ENCODE results near the gene UHMK1.
"Not testable (repeated sequence)": the region's sequence is repeated elsewhere in the genome, so short reads cannot be mapped to it uniquely, and the experiment has no call there.

The UHMK1 gene

DNA sequence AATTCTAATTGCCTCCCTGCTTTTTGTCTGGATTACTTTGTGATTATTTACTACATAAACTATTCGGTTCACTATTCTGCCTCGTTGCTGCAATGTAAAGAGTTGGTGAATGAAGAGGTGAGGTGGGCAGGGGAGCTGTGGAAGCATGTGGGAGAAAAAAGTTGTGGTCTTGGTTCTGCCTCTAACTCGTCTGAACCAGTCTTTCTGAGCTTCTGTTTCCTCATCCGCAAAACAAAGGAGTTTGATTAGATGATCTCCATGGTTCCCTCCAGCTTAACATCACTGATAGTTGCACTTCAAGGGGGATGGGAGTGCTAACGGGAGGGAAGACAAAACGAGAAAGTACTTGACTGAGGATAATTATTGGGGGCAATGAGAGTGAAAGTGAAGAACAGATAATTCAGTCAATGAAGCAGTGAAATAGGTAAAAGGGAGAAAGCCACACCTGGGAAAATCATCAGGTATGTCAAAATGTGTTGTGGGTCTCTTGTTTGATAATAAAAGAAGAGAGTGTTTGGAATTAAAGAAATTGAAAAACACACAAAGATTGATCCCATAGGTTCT lies 26.2 kb upstream of the UHMK1 start:
- no peak for DNase-seq (ENCODE audit: low read depth)

DNA sequence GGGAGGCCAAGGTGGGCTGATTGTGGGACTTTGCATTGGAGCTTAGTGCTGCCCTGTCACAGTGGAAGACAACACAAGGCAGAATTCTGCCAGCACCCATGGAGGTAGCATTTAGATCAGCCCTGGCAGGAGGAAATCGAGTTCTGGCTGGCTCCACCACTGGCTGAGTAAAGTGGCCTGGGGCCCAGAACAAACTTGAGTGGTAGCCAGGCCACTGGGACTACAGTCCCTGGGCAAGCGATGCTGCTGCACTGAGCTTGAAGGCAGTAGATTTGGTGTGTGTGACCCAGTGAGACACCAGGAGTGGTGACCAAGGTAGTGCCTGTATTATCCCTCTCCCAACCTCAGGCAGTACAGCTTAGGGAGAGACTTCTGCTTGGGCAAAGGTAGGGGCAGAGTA lies 22.5 kb upstream of the UHMK1 start:
- DNase-seq (ENCODE audit: low read depth): no peak
- TF ChIP-seq, protein P1, sequence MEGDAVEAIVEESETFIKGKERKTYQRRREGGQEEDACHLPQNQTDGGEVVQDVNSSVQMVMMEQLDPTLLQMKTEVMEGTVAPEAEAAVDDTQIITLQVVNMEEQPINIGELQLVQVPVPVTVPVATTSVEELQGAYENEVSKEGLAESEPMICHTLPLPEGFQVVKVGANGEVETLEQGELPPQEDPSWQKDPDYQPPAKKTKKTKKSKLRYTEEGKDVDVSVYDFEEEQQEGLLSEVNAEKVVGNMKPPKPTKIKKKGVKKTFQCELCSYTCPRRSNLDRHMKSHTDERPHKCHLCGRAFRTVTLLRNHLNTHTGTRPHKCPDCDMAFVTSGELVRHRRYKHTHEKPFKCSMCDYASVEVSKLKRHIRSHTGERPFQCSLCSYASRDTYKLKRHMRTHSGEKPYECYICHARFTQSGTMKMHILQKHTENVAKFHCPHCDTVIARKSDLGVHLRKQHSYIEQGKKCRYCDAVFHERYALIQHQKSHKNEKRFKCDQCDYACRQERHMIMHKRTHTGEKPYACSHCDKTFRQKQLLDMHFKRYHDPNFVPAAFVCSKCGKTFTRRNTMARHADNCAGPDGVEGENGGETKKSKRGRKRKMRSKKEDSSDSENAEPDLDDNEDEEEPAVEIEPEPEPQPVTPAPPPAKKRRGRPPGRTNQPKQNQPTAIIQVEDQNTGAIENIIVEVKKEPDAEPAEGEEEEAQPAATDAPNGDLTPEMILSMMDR (conservative IDR thresholded peaks at IDR 0.05; ENCODE audit: low read length): no peak
- H3K4me3 ChIP-seq (ENCODE audit: low read length): no peak overlapping the region

More for the DNA sequence above, 26.2 kb upstream of the UHMK1 start:
- TF ChIP-seq, protein P1 (conservative IDR thresholded peaks at IDR 0.05; ENCODE audit: low read length): no peak
- no peak overlapping the region for H3K4me3 ChIP-seq (ENCODE audit: low read length)

DNA sequence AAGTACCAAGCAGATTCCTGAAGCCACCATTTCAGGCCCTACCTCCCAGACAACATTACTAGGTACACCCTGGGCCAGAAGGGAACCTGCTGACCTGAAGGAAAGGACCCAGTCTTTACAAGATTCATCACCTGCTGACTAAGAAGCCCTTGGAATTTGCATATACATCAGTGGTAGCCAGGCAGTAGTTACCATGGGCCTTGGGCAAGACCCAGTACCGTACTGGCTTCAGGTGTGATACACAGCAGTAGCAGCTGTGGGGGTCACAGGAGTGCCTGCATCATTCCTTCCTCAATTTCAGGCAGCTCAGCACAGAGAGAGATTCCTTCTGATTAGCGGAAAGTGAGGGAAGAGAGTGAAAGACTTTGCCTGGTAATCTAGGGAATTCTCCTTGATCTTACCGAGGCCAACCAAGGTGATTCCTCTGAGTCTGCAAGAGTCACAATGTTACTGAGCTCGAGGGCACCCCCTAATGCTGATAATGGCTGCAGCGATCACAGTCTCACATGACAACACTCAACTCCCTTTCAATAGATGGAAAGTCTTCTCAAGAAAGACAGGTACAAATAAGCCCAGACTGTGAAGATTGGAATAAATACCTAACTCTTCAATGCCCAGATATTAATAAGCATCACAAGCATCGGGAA lies 22.0 kb upstream of the UHMK1 start:
- DNase-seq (ENCODE audit: low read depth): no peak
- TF ChIP-seq, protein P1 (conservative IDR thresholded peaks at IDR 0.05; ENCODE audit: low read length): no peak
- no peak overlapping the region for H3K4me3 ChIP-seq (ENCODE audit: low read length)

DNA sequence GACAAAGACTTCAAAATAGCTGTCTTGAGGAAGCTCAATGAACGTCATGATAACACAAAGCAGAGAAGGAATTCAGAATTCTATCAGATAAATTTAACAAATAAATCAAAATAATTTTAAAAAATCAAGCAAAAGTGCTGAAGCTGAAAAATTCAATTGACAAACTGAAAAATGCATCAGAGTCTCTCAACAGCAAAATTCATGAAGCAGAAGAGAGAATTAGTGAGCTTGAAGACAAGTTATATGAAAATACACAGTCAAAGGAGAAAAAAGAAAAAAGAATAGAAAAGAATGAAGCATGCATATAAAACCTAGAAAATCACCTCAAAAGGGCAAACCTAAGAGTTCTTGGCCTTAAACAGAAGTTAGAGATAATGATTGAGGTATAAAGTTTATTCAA lies 21.0 kb upstream of the UHMK1 start:
- TF ChIP-seq, protein P1 (conservative IDR thresholded peaks at IDR 0.05; ENCODE audit: low read length): no peak
- DNase-seq (ENCODE audit: low read depth): no peak
- H3K4me3 ChIP-seq (ENCODE audit: low read length): no peak overlapping the region

DNA sequence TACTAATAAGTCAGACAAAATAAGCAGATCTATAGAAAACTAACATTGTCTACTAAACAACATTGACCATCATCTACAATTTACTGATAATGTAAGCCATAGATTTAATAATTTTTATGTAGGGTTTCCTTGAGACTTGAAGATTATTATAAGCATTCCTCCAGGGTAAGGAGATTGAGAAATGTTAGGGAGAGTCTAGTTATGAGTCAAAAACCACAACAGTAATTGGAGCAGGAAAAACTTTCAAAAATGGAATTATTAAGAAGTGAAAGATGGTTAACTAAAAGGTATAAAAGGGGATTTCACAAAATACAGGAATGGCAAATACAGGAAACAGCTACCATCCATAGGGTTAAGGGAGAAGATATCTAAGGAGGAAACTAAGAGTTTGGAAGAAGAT lies 12.4 kb upstream of the UHMK1 start:
- H3K4me3 ChIP-seq (ENCODE audit: low read length): no peak overlapping the region
- TF ChIP-seq, protein P1 (conservative IDR thresholded peaks at IDR 0.05; ENCODE audit: low read length): no peak
- DNase-seq (ENCODE audit: low read depth): peak; percentile 26

DNA sequence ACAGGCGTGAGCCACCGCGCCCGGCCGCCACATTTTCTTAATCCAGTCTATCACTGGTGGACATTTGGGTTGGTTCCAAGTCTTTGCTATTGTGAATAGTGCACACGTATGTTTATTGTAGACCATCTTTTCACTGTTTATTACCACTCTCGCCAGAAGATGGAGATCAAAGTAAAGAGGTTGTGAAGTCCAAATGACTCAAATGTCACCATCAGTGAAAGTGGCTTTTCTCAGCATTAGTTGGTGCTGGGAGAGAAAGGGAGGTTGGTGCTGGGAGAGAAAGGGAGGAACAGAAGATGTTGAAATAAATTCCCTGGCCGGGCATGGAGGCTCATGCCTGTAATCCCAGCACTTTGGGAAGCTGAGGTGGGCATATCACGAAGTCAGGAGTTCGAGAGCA lies 10.4 kb upstream of the UHMK1 start:
- no peak overlapping the region for H3K4me3 ChIP-seq (ENCODE audit: low read length)
- no peak for DNase-seq (ENCODE audit: low read depth)
- TF ChIP-seq, protein P1 (conservative IDR thresholded peaks at IDR 0.05; ENCODE audit: low read length): no peak

DNA sequence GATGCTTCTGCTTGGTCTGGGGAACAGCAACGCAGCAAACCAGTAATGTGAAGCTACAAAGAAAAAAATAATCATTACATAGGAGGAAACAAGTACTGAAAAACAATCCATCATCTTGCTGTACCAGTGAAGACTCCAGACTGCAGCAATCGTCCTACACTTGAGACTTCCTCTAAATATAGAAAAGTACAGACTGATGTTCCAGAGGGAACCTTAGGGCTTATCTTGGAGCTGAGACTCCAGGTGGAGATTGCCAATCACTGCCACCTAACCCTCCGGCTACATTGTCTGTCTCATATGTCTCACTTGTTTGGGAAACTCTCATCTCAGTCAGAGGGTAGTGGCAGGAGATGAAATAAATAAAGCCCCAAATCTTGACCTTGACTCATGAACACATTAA lies 9.4 kb upstream of the UHMK1 start:
- TF ChIP-seq, protein P1 (conservative IDR thresholded peaks at IDR 0.05; ENCODE audit: low read length): no peak
- H3K4me3 ChIP-seq (ENCODE audit: low read length): no peak overlapping the region
- no peak for DNase-seq (ENCODE audit: low read depth)

DNA sequence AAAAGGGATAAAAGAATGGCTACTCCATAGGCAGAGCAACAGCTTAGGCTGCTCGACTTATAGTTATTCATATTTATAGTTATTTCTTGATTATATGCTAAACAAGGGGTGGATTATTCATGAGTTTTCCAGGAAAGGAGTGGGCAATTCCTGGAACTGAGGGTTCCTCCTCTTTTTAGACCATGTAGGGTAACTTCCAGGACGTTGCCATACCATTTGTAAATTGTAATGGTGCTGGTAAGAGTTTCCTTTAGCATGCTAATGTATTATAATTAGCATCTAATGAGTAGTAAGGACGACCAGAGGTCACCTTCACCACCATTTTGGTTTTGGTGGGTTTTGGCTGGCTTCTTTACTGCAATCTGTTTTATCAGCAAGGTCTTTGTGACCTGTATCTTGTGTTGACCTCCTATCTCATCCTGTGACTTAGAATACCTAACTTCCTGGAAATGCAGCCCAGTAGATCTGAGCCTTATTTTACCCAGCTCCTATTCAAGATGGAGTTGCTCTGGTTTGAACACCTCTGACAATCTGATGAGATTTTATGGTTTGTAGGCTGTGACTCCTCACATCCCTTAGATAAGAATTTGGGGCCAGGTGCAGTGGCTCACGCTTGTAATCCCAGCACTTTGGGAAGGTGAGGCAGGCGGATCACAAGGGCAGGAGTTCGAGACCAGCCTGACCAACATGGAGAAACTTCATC lies 1.9 kb upstream of the UHMK1 start:
- DNase-seq (ENCODE audit: low read depth); H3K4me3 ChIP-seq (ENCODE audit: low read length): not testable (repeated sequence)

All from AG10803 (cell line).